Peyer's patch (tissue), 4 donors: ENCODE results near the gene TRIM69. TPM values are rescaled to one million over a fixed set of nuclear protein-coding genes. Genes with fewer than 3 reads are reported as not detected.
"Not testable (repeated sequence)": the region's sequence is repeated elsewhere in the genome, so short reads cannot be mapped to it uniquely, and the experiment has no call there.

Experiments used
- DNase-seq, 3 donors: peaks; one replicate each; pipeline ENCODE4 v3.0.0-alpha.2; 2017 to 2019
- H3K27ac ChIP-seq, 4 donors: fragments of 200-600 bp; sonication (generic); one replicate each; pipeline ENCODE4 v1.5.1; 2016 to 2019
- H3K27me3 ChIP-seq, 2 donors: fragments of 200-600 bp; sonication (generic); one replicate each; pipeline ENCODE4 v1.5.1; 2019
- H3K36me3 ChIP-seq, 3 donors: fragments of 200-600 bp; sonication (generic); one replicate each; pipeline ENCODE4 v1.5.1; 2016 to 2019
- H3K4me1 ChIP-seq, 4 donors: fragments of 200-600 bp; sonication (generic); one replicate each; pipeline ENCODE4 v1.5.1; 2016 to 2019
- H3K4me3 ChIP-seq, 4 donors: fragments of 200-600 bp; sonication (generic); 1 replicate in 3 of 4; 2 replicates in 1 of 4; pipeline ENCODE4 v1.5.1; 2016 to 2019; ENCODE audit warnings: mild to moderate bottlenecking in 1 of 4
- H3K9me3 ChIP-seq, 4 donors: fragments of 200-600 bp; sonication (generic); one replicate each; pipeline ENCODE4 v1.5.1; 2016 to 2019; ENCODE audit warnings: mild to moderate bottlenecking in 1 of 4
- CTCF ChIP-seq, 6 experiments: fragments of 450-650 bp in 4 of 6; fragments of 200-600 bp in 2 of 6; sonication (generic) in 1 of 6; IDR thresholded peaks; one replicate each; pipeline ENCODE4 v1.5.1; 2017 to 2019; ENCODE audit warnings: antibody characterized with exemption in 6 of 6, mild to moderate bottlenecking in 3 of 6, moderate library complexity in 1 of 6
- POLR2A ChIP-seq, 2 donors: fragments of 450-650 bp; IDR thresholded peaks; one replicate each; pipeline ENCODE4 v1.5.1; 2017; ENCODE audit warnings: antibody characterized with exemption in 2 of 2, mild to moderate bottlenecking in 2 of 2, moderate library complexity in 2 of 2
- total RNA-seq, 4 donors: library from RNA; depleted of rRNA; stranded (reverse); fragments of >200 nt; gene quantifications; one replicate each; pipeline ENCODE4 v1.1.0, GENCODE V29; 2016

TRIM69 gene
- total RNA-seq, 4 donors from 2014 or later = 6.7 to 11.7 (median 8.9) TPM

DNA sequence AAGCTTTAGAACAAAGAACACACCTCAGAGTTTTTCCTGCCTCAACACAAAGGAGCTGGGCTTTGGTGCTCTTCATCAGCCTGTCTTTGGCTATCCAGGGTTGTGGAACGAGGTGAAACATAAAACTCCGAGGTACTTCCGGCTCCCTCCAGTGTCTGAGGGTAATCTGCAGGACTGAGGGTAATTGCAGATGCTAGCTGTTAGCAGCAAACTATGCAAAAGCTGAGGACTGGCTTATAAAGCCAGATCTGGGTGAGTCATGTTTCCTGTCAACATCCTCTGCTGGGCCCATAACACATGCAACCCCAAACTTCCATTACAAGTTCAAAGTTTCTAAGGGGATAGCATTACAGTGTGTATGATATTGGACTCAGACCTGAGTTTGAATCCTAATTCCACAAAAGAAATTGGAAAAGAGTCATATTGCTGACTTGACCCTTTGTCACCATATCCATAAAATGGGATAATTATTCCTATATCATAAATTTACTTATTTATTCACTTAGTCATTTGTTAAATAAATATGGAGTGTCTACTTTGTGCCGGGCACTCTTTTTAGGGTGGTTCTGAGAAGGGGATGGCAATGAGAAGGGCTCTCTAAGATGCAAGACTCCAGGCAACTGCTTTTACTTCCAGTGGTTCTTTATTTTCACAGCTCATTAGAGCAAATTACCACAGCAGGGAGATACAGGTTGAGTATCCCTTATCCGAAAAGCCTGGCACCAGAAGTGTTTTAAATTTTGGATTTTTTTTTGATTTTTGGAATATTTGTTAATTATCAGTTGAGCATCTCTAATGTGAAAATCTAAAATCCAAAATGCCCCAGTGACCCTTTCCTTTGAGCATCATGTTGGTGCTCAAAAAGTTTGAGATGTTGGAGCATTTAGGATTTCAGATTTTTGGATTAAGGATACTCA, 9.5 kb upstream of the TRIM69 start:
- TF ChIP-seq POLR2A (IDR thresholded peaks at IDR 0.05) (peak; percentile 45 to 46), CTCF (IDR thresholded peaks at IDR 0.05) (peak in 2 of 6 experiments; percentile 17 to 33)
- Histone ChIP-seq H3K4me3 (peak overlapping the region; percentile 1 to 30 (median 13)), H3K36me3 (peaks cover 0 to 6% (median 0%) of the 10 kb centered on the region in 3 donors), H3K4me1 (peaks cover 0 to 39% (median 16%) of the 10 kb centered on the region in 4 donors), H3K9me3 (no peaks in the 10 kb centered on the region), H3K27me3 (no peaks in the 10 kb centered on the region), H3K27ac (peak overlapping the region; percentile 94 to 98 (median 96))
- peak in 2 of 3 donors; percentile 81 to 91 for DNase-seq

- Histone ChIP-seq H3K27ac (peak overlapping the region; percentile 94 to 98 (median 96)), H3K27me3 (no peaks in the 10 kb centered on the region), H3K36me3 (peaks cover 0 to 9% (median 0%) of the 10 kb centered on the region in 3 donors), H3K9me3 (no peaks in the 10 kb centered on the region), H3K4me3 (no peak overlapping the region), H3K4me1 (peaks cover 0 to 39% (median 16%) of the 10 kb centered on the region in 4 donors)
- no peak for DNase-seq
- TF ChIP-seq CTCF (IDR thresholded peaks at IDR 0.05) = no peak
- no peak for TF ChIP-seq POLR2A (IDR thresholded peaks at IDR 0.05)
Measured at GRCh38 chr15:44727485-44728231, 8.7 kb upstream of the TRIM69 start.

DNA sequence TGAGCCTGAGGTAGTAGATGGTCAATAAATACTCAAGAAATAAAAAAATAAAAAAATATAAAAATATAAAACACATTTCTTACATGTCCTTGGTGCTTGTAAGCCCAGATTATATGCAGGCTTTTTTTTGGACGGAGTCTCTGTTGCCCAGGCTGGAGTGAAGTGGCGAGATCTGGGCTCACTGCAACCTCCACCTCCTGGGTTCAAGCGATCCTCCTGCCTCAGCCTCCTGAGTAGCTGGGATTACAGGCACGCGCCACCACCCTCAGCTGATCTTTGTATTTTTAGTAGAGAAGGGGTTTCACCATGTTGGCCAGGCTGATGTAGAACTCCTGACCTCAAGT, 8.1 kb upstream of the TRIM69 start:
- Histone ChIP-seq H3K27ac (peak overlapping the region; percentile 94 to 98 (median 96)), H3K4me1 (peaks cover 0 to 39% (median 16%) of the 10 kb centered on the region in 4 donors), H3K4me3 (peak overlapping the region; percentile 55 to 70 (median 68))
- H3K36me3 ChIP-seq, DNase-seq, H3K9me3 ChIP-seq, H3K27me3 ChIP-seq: not testable (repeated sequence)

DNA sequence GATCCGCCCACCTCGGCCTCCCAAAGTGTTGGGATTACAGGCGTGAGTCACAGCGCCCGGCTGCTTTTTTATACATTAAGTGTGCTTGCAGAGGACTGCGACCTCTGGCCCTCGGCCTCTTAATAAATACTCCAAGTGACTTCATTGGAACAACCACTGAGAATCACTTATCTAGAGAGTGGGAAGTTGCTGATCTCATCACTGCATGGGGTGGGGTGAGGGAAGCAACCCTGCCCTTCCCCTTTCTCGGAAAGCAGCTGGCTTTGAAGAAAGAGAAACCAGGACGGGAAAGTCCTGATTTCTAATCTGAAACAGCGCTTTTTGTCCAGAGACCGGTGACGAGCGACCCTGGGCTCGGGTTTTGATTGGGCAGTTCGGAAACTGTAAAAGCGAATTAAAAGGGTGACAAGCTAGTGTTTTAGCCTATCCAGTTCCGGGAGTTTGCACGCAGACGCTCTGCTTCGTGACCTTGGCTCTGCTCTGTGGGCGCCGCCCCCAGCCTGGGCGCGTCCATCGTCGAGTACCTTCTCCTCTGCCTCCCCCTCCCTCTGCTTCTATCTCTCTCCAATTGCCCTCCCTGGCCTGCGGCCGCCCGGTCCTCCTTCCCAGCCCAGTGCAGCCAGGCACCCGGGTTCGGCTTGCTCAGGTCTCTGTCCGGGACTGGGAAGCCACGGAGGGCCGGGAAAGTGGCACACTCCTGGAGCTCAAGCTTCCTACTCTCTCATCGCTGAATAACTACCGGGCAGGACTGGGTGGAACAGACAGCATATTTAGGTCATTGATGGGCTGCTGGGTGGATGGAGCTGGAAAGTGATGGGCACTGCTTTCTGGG, 7.5 kb upstream of the TRIM69 start:
- peak overlapping the region; percentile 94 to 98 (median 96) for H3K27ac ChIP-seq
- no peaks in the 10 kb centered on the region for H3K9me3 ChIP-seq
- no peaks in the 10 kb centered on the region for H3K27me3 ChIP-seq
- H3K4me3 ChIP-seq = peak overlapping the region; percentile 55 to 70 (median 68)
- H3K4me1 ChIP-seq = peaks cover 0 to 39% (median 16%) of the 10 kb centered on the region in 4 donors
- TF ChIP-seq CTCF (IDR thresholded peaks at IDR 0.05) (no peak), POLR2A (IDR thresholded peaks at IDR 0.05) (peak; percentile 97)
- DNase-seq = peak; percentile 95 to 98 (median 96)
- peaks cover 0 to 9% (median 0%) of the 10 kb centered on the region in 3 donors for H3K36me3 ChIP-seq

GRCh38 chr15:44729408-44730127, 6.8 kb upstream of the TRIM69 start:
- Histone ChIP-seq H3K4me1 (peaks cover 0 to 39% (median 15%) of the 10 kb centered on the region in 4 donors), H3K36me3 (peaks cover 0 to 9% (median 0%) of the 10 kb centered on the region in 3 donors), H3K4me3 (peak overlapping the region; percentile 55 to 70 (median 68)), H3K27ac (peak overlapping the region; percentile 94 to 98 (median 96)), H3K27me3 (no peaks in the 10 kb centered on the region), H3K9me3 (no peaks in the 10 kb centered on the region)
- TF ChIP-seq POLR2A (IDR thresholded peaks at IDR 0.05) = no peak
- TF ChIP-seq CTCF (IDR thresholded peaks at IDR 0.05) = no peak
- peak in 1 of 3 donors; percentile 75 for DNase-seq
